Muscle of leg (tissue), 11 donors: ENCODE results near the gene WDR6. TPM values are rescaled to one million over a fixed set of nuclear protein-coding genes. Genes with fewer than 3 reads are reported as not detected.
A peak's percentile ranks its signal among the peaks of the same experiment; 100 is the strongest.

Source experiments
- DNase-seq: peaks from one replicate; pipeline ENCODE4 v3.0.0; 2013
- H3K27ac ChIP-seq: one replicate; pipeline ENCODE4 v1.5.1; 2013; ENCODE audit warnings: mild to moderate bottlenecking, low read length, control low read depth
- H3K27me3 ChIP-seq: one replicate; pipeline ENCODE4 v1.6.1; 2013; ENCODE audit warnings: low read length; ENCODE audit not compliant: control insufficient read depth, insufficient read depth
- H3K36me3 ChIP-seq: one replicate; pipeline ENCODE4 v1.6.1; 2013; ENCODE audit warnings: low read length; ENCODE audit not compliant: control insufficient read depth, insufficient read depth
- H3K4me1 ChIP-seq: one replicate; pipeline ENCODE4 v1.6.1; 2013; ENCODE audit warnings: low read length; ENCODE audit not compliant: control insufficient read depth, insufficient read depth
- H3K4me3 ChIP-seq: one replicate; pipeline ENCODE4 v1.5.1; 2013; ENCODE audit warnings: low read length, control low read depth
- H3K9me3 ChIP-seq: replicated peaks from 2 replicates; pipeline ENCODE4 v1.6.1; 2013; ENCODE audit warnings: low read depth, low read length; ENCODE audit not compliant: control insufficient read depth
- WGBS: methylation state at CpG from one replicate; pipeline ENCODE4 v1.1.5; 2013; ENCODE audit warnings: missing lambda C conversion rate; ENCODE audit not compliant: insufficient coverage; 5-methylcytosine and 5-hydroxymethylcytosine counted together
- polyA plus RNA-seq, 8 donors: library from polyadenylated mRNA; unstranded; fragments of 120-200 nt; gene quantifications; one replicate each; pipeline versions ENCODE4 v1.2.1 to v1.2.3, GENCODE V29; 2013; ENCODE audit warnings: inconsistent platforms in 1 of 8, low replicate concordance in 1 of 8; ENCODE audit not compliant: insufficient read length in 8 of 8, insufficient read depth in 1 of 8
- total RNA-seq: library from RNA; stranded (reverse); fragments of 120-200 nt; gene quantifications from one replicate; pipeline ENCODE4 v1.2.4, GENCODE V29; 2013

Gene WDR6
- total and polyA plus RNA-seq, 9 donors: 79.4 to 139 (median 112) TPM

GRCh38 chr3:49021213-49021812 is 14.1 kb downstream of the WDR6 start:
- Histone ChIP-seq H3K9me3 (no peaks in the 10 kb centered on the region), H3K4me3 (peak overlapping the region; percentile 95), H3K36me3 (peaks cover 41% of the 10 kb centered on the region), H3K27me3 (no peaks in the 10 kb centered on the region), H3K4me1 (peaks cover 45% of the 10 kb centered on the region), H3K27ac (peak overlapping the region; percentile 99)
- DNase-seq: peak; percentile 99
- WGBS: under 1% methylated on average over 60 of the region's 60 CpGs

GRCh38 chr3:49021813-49022687 is 14.9 kb downstream of the WDR6 start, which contains the start of gene NDUFAF3:
TSS of gene NDUFAF3 (plus strand) at chr3:49022121. CDS start at chr3:49022145, 24 bp downstream.
- Histone ChIP-seq H3K27me3 (no peaks in the 10 kb centered on the region), H3K27ac (peak within 1 kb of the TSS; percentile 99), H3K4me3 (peak within 1 kb of the TSS; percentile 95), H3K9me3 (no peaks in the 10 kb centered on the region), H3K36me3 (peaks cover 42% of the 10 kb centered on the region), H3K4me1 (peaks cover 45% of the 10 kb centered on the region)
- peak; percentile 97 for DNase-seq
- WGBS: 0% methylated on average over 83 of the region's 83 CpGs

- peaks cover 49% of the 10 kb centered on the region for H3K36me3 ChIP-seq
- H3K4me1 ChIP-seq: peaks cover 43% of the 10 kb centered on the region
- peak overlapping the region; percentile 99 for H3K27ac ChIP-seq
- WGBS: 50% methylated on average over 6 of the region's 12 CpGs
- H3K9me3 ChIP-seq: no peaks in the 10 kb centered on the region
- peak overlapping the region; percentile 95 for H3K4me3 ChIP-seq
- no peaks in the 10 kb centered on the region for H3K27me3 ChIP-seq
- peak; percentile 27 for DNase-seq
These were observed 15.5 kb downstream of the WDR6 start for GRCh38 chr3:49022688-49023171.

- peak; percentile 7 for DNase-seq
- no peak overlapping the region for H3K4me3 ChIP-seq
- peaks cover 55% of the 10 kb centered on the region for H3K36me3 ChIP-seq
- 96% methylated on average over 4 of the region's 4 CpGs for WGBS
- H3K27me3 ChIP-seq: no peaks in the 10 kb centered on the region
- H3K4me1 ChIP-seq: peaks cover 52% of the 10 kb centered on the region
- H3K27ac ChIP-seq: no peak overlapping the region
- H3K9me3 ChIP-seq: no peaks in the 10 kb centered on the region
These were observed 16.6 kb downstream of the WDR6 start for GRCh38 chr3:49023775-49024174.

DNA sequence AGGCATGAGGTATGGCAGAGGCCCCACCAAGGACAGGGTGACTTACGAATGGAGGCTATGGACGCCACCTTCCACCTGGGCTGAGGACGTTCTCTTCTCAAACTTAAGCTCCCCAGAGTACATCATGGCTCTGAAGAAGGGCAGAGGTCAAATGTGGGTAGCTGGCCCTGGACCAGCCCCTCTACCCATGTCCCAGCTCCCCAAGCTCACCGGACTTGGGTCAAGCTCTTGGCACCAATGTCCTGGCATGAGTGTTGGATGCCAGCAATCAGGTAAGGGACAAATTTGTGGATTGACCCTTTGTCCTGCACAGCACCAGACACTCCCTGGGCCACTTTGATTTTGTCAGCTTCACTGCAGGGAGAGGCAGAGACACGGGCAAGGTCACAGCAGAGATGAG is 17.3 kb downstream of the WDR6 start:
- WGBS: 75% methylated on average over 2 of the region's 5 CpGs
- H3K9me3 ChIP-seq: no peaks in the 10 kb centered on the region
- peaks cover 49% of the 10 kb centered on the region for H3K4me1 ChIP-seq
- H3K36me3 ChIP-seq: peaks cover 55% of the 10 kb centered on the region
- H3K4me3 ChIP-seq: no peak overlapping the region
- peak; percentile 18 for DNase-seq
- H3K27ac ChIP-seq: no peak overlapping the region
- H3K27me3 ChIP-seq: no peaks in the 10 kb centered on the region

- Histone ChIP-seq H3K4me3 (no peak overlapping the region), H3K27ac (no peak overlapping the region)
These were observed 18.0 kb downstream of the WDR6 start for GRCh38 chr3:49025005-49025792.

DNA sequence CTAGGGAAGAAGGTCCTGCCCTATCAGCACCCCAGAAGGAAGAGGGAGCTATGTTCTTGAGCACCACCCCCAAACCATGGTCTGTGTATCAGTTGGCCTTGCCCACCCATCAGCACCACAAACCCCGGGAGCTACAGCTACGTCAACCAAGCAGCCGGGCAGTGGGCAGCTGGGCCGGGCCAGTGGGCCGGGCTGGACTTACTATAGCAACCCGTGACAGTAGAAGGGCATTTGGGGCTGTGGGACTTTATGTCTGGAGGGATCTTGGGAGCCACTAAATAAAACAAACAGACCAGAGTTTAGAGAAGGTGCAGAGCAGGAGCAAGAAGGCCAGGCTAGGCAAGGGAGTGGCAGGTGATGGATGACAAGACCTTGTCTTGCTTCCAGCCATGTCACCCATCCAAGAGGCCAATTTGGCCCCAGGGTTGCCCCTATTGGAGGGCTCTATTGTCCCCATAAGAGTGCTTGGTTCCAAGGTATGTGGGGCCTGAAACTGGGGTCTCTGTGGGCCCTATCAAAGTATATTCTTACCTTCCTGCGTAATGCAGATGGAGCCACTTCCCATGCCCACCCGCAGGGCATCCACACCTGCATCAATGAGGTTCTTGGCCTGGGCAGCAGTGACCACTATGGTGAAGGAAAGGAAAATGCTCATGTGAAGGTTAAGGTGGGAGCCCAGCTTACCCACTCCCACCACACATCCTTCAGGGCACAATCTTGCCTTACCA is 18.8 kb downstream of the WDR6 start:
- peaks cover 35% of the 10 kb centered on the region for H3K4me1 ChIP-seq
- H3K9me3 ChIP-seq: no peaks in the 10 kb centered on the region
- H3K27me3 ChIP-seq: no peaks in the 10 kb centered on the region
- no peak overlapping the region for H3K27ac ChIP-seq
- no peak overlapping the region for H3K4me3 ChIP-seq
- no peak for DNase-seq
- peaks cover 67% of the 10 kb centered on the region for H3K36me3 ChIP-seq
- WGBS: no CpG with 5 or more reads among the region's 8 CpGs

More at GRCh38 chr3:49025005-49025792, 18.0 kb downstream of the WDR6 start:
- peaks cover 60% of the 10 kb centered on the region for H3K36me3 ChIP-seq
- no peaks in the 10 kb centered on the region for H3K9me3 ChIP-seq
- DNase-seq: peak; percentile 12
- 63% methylated on average over 12 of the region's 13 CpGs for WGBS
- peaks cover 43% of the 10 kb centered on the region for H3K4me1 ChIP-seq
- no peaks in the 10 kb centered on the region for H3K27me3 ChIP-seq

GRCh38 chr3:49026536-49026935 is 19.3 kb downstream of the WDR6 start:
- peaks cover 35% of the 10 kb centered on the region for H3K4me1 ChIP-seq
- DNase-seq: no peak
- WGBS: no CpG with 5 or more reads among the region's 3 CpGs
- no peak overlapping the region for H3K4me3 ChIP-seq
- H3K9me3 ChIP-seq: no peaks in the 10 kb centered on the region
- H3K36me3 ChIP-seq: peaks cover 73% of the 10 kb centered on the region
- no peak overlapping the region for H3K27ac ChIP-seq
- no peaks in the 10 kb centered on the region for H3K27me3 ChIP-seq

DNA sequence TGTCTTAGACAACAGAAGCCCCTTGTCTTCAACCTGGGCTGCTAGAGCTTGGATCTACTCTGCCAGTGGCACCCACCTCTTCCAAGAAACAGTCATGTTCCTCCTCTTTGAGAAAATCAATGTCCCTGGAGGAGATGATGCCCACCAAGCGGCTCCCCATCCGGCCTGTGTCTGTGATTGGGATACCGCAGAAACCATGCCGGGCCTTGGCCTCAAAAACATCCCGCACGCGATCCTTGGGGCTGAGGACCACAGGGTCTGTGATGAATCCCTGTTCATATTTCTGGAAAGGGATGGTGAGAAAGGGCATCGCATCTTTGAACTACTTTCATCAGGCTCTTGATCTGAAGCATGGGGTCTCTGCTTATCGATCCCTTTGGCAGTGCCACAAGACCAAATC is 20.4 kb downstream of the WDR6 start:
- no peak overlapping the region for H3K27ac ChIP-seq
- peaks cover 32% of the 10 kb centered on the region for H3K4me1 ChIP-seq
- peaks cover 84% of the 10 kb centered on the region for H3K36me3 ChIP-seq
- no peak overlapping the region for H3K4me3 ChIP-seq
- H3K27me3 ChIP-seq: no peaks in the 10 kb centered on the region
- 97% methylated on average over 4 of the region's 9 CpGs for WGBS
- no peaks in the 10 kb centered on the region for H3K9me3 ChIP-seq
- peak; percentile 16 for DNase-seq
